GM12878 (cell line): ENCODE results near the gene BLOC1S6. TPM values are rescaled to one million over a fixed set of nuclear protein-coding genes. Genes with fewer than 3 reads are reported as not detected.

ENCODE experiments used
- ATAC-seq: fragments of 200-7000 bp; cut with Tn5 transposase; 3 replicates; pipeline ENCODE4 v1.9.1; 2020; ENCODE audit warnings: mild to moderate bottlenecking, moderate library complexity
- BruUV-seq: library from RNA; stranded (reverse); fragments of 400-500 nt; replicated peaks from 2 replicates; lab custom pipeline; 2021; lab: Mats Ljungman, UMichigan
- CTCF ChIA-PET: fragments of 300-600 bp; sonication (Branson Sonifier 250); formaldehyde crosslinking; extraction: SDS; loops from one replicate; lab custom pipeline; 2021; ENCODE audit warnings: inconsistent platforms; lab: Yijun Ruan, JAX
- POLR2A ChIA-PET: fragments of 350-600 bp; formaldehyde crosslinking; extraction: SDS; loops from one replicate; lab custom pipeline; 2021; ENCODE audit warnings: inconsistent platforms; lab: Charles Lee
- RAD21 ChIA-PET: fragments of 300-600 bp; sonication (Branson Sonifier 250); formaldehyde crosslinking; loops from one replicate; lab custom pipeline; 2023; ENCODE audit warnings: antibody characterized with exemption; ENCODE audit not compliant: unreplicated experiment; lab: Charles Lee
- SMC1A ChIA-PET: fragments of 300-600 bp; sonication (Branson Sonifier 250); formaldehyde crosslinking; loops from one replicate; lab custom pipeline; 2023; ENCODE audit not compliant: unreplicated experiment, uncharacterized antibody; lab: Charles Lee
- DNase-seq: peaks from one replicate; pipeline ENCODE4 v3.0.0-alpha.2; 2011; ENCODE audit warnings: low read depth, low spot score
- FAIRE-seq: peaks from 3 replicates; lab custom pipeline; 2011; peaks lifted over from hg19 to GRCh38; lab: Jason Lieb, UNC
- H2AFZ ChIP-seq: 2 replicates; pipeline ENCODE4 v1.6.0; 2011; ENCODE audit warnings: low read depth, low read length, control low read depth; ENCODE audit not compliant: control insufficient read depth
- H3K27ac ChIP-seq: 2 replicates; pipeline ENCODE4 v1.5.1; 2011; ENCODE audit warnings: control low read depth; ENCODE audit not compliant: control insufficient read depth, insufficient read depth
- H3K27me3 ChIP-seq, 2 experiments: replicated peaks in 1 of 2; 2 replicates each; pipeline versions ENCODE4 v1.6.0 to v1.6.1; 2011; ENCODE audit warnings: low read length in 1 of 2; ENCODE audit not compliant: control insufficient read depth in 2 of 2, insufficient read depth in 2 of 2
- H3K36me3 ChIP-seq, 2 experiments: 2 replicates each; pipeline ENCODE4 v1.5.1; 2011; ENCODE audit warnings: low read length in 1 of 2; ENCODE audit not compliant: control insufficient read depth in 2 of 2, insufficient read depth in 2 of 2
- H3K4me1 ChIP-seq: 2 replicates; pipeline ENCODE4 v1.6.1; 2011; ENCODE audit warnings: mild to moderate bottlenecking, low read length, moderate library complexity, mixed read lengths; ENCODE audit not compliant: control insufficient read depth, insufficient read depth
- H3K4me2 ChIP-seq: 2 replicates; pipeline ENCODE4 v1.6.0; 2011; ENCODE audit warnings: control low read depth; ENCODE audit not compliant: control insufficient read depth, insufficient read depth
- H3K4me3 ChIP-seq: fragments of 200-600 bp; sonication (generic); 2 replicates; pipeline ENCODE4 v1.5.1; 2016
- H3K79me2 ChIP-seq: 2 replicates; pipeline ENCODE4 v1.6.0; 2011; ENCODE audit warnings: low read length; ENCODE audit not compliant: control insufficient read depth, insufficient read depth
- H3K9ac ChIP-seq: 2 replicates; pipeline ENCODE4 v1.8.0; 2011; ENCODE audit warnings: low read length, control low read depth, mixed read lengths; ENCODE audit not compliant: control insufficient read depth, insufficient read depth
- H3K9me3 ChIP-seq: replicated peaks from 3 replicates; pipeline ENCODE4 v1.5.1; 2011; ENCODE audit warnings: mild to moderate bottlenecking, low read length; ENCODE audit not compliant: control insufficient read depth, insufficient read depth
- H4K20me1 ChIP-seq: 2 replicates; pipeline ENCODE4 v1.6.0; 2011; ENCODE audit not compliant: control insufficient read depth, insufficient read depth
- ATF3 ChIP-seq: IDR thresholded peaks from 2 replicates; pipeline ENCODE4 v1.6.1; 2011; ENCODE audit warnings: low read depth, mild to moderate bottlenecking, low read length, moderate library complexity, borderline replicate concordance; ENCODE audit errors: extremely low read depth
- BRCA1 ChIP-seq: IDR thresholded peaks from 2 replicates; pipeline ENCODE4 v1.6.1; 2011; ENCODE audit warnings: low read depth, low read length, improper control_type of control experiment
- EGR1 ChIP-seq, 2 experiments: IDR thresholded peaks; 1 replicate in 1 of 2; 2 replicates in 1 of 2; pipeline ENCODE4 v1.6.1; 2011 to 2012; ENCODE audit warnings: low read depth in 2 of 2, low read length in 2 of 2, borderline replicate concordance in 1 of 2, mild to moderate bottlenecking in 1 of 2, moderate library complexity in 1 of 2
- HDGF ChIP-seq: fragments of 450-650 bp; IDR thresholded peaks from 2 replicates; pipeline ENCODE4 v1.6.1; 2016; ENCODE audit warnings: antibody characterized with exemption
- NFYB ChIP-seq: IDR thresholded peaks from 2 replicates; pipeline ENCODE4 v1.6.1; 2011; ENCODE audit warnings: low read depth, mild to moderate bottlenecking, low read length, improper control_type of control experiment, moderate library complexity; ENCODE audit not compliant: insufficient read depth
- SIN3A ChIP-seq: IDR thresholded peaks from 2 replicates; pipeline ENCODE4 v1.6.1; 2012; ENCODE audit warnings: low read depth, low read length, improper control_type of control experiment
- SRF ChIP-seq, 2 experiments: IDR thresholded peaks; 2 replicates each; pipeline ENCODE4 v1.6.1; 2011; ENCODE audit warnings: low read depth in 2 of 2, low read length in 2 of 2, mild to moderate bottlenecking in 1 of 2, moderate library complexity in 1 of 2
- SUZ12 ChIP-seq: fragments of 200-600 bp; sonication (generic); IDR thresholded peaks from one replicate; pipeline ENCODE4 v1.6.1; 2018; ENCODE audit warnings: antibody characterized with exemption, mild to moderate bottlenecking; ENCODE audit not compliant: unreplicated experiment
- ZNF217 ChIP-seq: fragments of 450-650 bp; IDR thresholded peaks from 2 replicates; pipeline ENCODE4 v1.6.1; 2017; ENCODE audit warnings: antibody characterized with exemption, mild to moderate bottlenecking
- WGBS: methylation state at CpG from one replicate; pipeline ENCODE4 v1.1.6; 2016; ENCODE audit warnings: low lambda C conversion rate; ENCODE audit not compliant: insufficient replicate concordance, insufficient coverage; ENCODE audit errors: missing lambda C conversion rate; 5-methylcytosine and 5-hydroxymethylcytosine counted together
- in situ Hi-C: fragments of 300-500 bp; cut with MboI; formaldehyde crosslinking; loops from 9 replicates; pipeline ENCODE4 v1.14.3; 2018; ENCODE audit warnings: mixed read lengths
- intact Hi-C: fragments of 100-400 bp; cut with micrococcal nuclease; formaldehyde crosslinking; loops from one replicate; pipeline ENCODE4 v1.14.2; 2022; ENCODE audit not compliant: unreplicated experiment
- polyA plus RNA-seq, 11 experiments: library from polyadenylated mRNA; depleted of rRNA in 4 of 11; unstranded in 6 of 11; stranded (reverse) in 5 of 11; fragments of >200 nt; fragmentation: Nextera tagmentation in 4 of 11; fragmentation: Illumina TruSeq in 1 of 11; extraction: Ambion mirVana in 4 of 11; extraction: Trizol in 1 of 11; gene quantifications; 1 replicate in 1 of 11; 2 replicates in 10 of 11; pipeline versions ENCODE4 v1.2.1 to v1.2.3, GENCODE V29; 2011 to 2016; ENCODE audit warnings: inconsistent platforms in 2 of 11, missing spikeins in 2 of 11, low read depth in 1 of 11
- small RNA-seq: library from RNA; depleted of rRNA; stranded (forward); fragments of <200 nt; gene quantifications from one replicate; pipeline ENCODE3, GENCODE V24; 2014
- total RNA-seq, 4 experiments: library from RNA; depleted of rRNA in 3 of 4; stranded (reverse); fragments of >200 nt in 3 of 4; fragmentation: Illumina TruSeq in 1 of 4; extraction: Trizol in 1 of 4; gene quantifications; 2 replicates each; pipeline versions ENCODE4 v1.2.1 to v1.2.3, GENCODE V29; 2013 to 2021
- TF ChIP-seq, protein P1 (sequence below): fragments of 450-650 bp; formaldehyde crosslinking; IDR thresholded peaks from 2 replicates; pipeline ENCODE4 v1.4.0; 2020; ENCODE audit warnings: mild to moderate bottlenecking, moderate library complexity

BLOC1S6 gene
- total and polyA plus RNA-seq, 10 of the 15 experiments (the other 5 are each of a cell fraction or from before 2014, with no cell fraction given): 13.5 to 48.8 (median 32.7) TPM

GRCh38 chr15:45657764-45658545, 70.8 kb downstream of the BLOC1S6 start:
- TF ChIP-seq HDGF (no peak), EGR1 (IDR thresholded peaks at IDR 0.05; ENCODE audit: borderline replicate concordance in 1 of 2, low read depth in 2 of 2, low read length in 2 of 2) (no peak), SRF (IDR thresholded peaks at IDR 0.05; ENCODE audit: low read depth in 2 of 2, low read length in 2 of 2) (no peak), SUZ12 (no peak), NFYB (no peak), BRCA1 (no peak), ATF3 (no peak), SIN3A (no peak), ZNF217 (no peak)
- TF ChIP-seq, protein P1, sequence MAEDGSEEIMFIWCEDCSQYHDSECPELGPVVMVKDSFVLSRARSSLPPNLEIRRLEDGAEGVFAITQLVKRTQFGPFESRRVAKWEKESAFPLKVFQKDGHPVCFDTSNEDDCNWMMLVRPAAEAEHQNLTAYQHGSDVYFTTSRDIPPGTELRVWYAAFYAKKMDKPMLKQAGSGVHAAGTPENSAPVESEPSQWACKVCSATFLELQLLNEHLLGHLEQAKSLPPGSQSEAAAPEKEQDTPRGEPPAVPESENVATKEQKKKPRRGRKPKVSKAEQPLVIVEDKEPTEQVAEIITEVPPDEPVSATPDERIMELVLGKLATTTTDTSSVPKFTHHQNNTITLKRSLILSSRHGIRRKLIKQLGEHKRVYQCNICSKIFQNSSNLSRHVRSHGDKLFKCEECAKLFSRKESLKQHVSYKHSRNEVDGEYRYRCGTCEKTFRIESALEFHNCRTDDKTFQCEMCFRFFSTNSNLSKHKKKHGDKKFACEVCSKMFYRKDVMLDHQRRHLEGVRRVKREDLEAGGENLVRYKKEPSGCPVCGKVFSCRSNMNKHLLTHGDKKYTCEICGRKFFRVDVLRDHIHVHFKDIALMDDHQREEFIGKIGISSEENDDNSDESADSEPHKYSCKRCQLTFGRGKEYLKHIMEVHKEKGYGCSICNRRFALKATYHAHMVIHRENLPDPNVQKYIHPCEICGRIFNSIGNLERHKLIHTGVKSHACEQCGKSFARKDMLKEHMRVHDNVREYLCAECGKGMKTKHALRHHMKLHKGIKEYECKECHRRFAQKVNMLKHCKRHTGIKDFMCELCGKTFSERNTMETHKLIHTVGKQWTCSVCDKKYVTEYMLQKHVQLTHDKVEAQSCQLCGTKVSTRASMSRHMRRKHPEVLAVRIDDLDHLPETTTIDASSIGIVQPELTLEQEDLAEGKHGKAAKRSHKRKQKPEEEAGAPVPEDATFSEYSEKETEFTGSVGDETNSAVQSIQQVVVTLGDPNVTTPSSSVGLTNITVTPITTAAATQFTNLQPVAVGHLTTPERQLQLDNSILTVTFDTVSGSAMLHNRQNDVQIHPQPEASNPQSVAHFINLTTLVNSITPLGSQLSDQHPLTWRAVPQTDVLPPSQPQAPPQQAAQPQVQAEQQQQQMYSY (CRISPR knock-in tag): no peak
- no peaks in the 10 kb centered on the region for H4K20me1 ChIP-seq
- POLR2A ChIA-PET: no interaction called here
- RAD21 ChIA-PET: no interaction called here
- BruUV-seq: no TSS peak
- H3K36me3 ChIP-seq: peaks cover 2% of the 10 kb centered on the region in 2 experiments; a peak in 2 of 4 replicates
- no peaks in the 10 kb centered on the region for H3K27me3 ChIP-seq
- no peak overlapping the region for H3K27ac ChIP-seq
- intact Hi-C loops (no loop called here), in situ Hi-C loops (no loop called here)
- no peak for FAIRE-seq
- H3K9ac ChIP-seq: no peak overlapping the region
- DNase-seq: no peak
- no peaks in the 10 kb centered on the region for H3K9me3 ChIP-seq
- no peak overlapping the region for H3K4me2 ChIP-seq
- CTCF ChIA-PET: interaction anchor here (2.6 kb wide), 1 partner anchor 47 kb away, joined by 7 read pairs; no protein-coding TSS in a partner anchor
- no peak for ATAC-seq
- H3K79me2 ChIP-seq: no peaks in the 10 kb centered on the region; the same call in 1 of the 2 replicates
- H3K4me1 ChIP-seq: no peaks in the 10 kb centered on the region
- no peak overlapping the region for H3K4me3 ChIP-seq
- SMC1A ChIA-PET: no interaction called here
- WGBS: 78% methylated on average over 8 of the region's 8 CpGs
- no peak overlapping the region for H2AFZ ChIP-seq

Small RNAs within 50 kb of the gene (small RNA-seq; reads per million reads assigned to genes)
- gene DPPA5P2 (not detected), gene RF00019 (not detected)

Other genes with a start within 250 kb of the BLOC1S6 start
- gene GATM, start 208.8 kb upstream of the BLOC1S6 start, total RNA-seq (2014; rRNA removed): 71.2 and 75.6 TPM in 2 replicates
- 39.2 and 41.3 TPM in 2 replicates for gene GATM, start 208.8 kb upstream of the BLOC1S6 start, total RNA-seq (2014; rRNA removed; fragmentation: Illumina TruSeq; extraction: Trizol)
- gene GATM, start 208.8 kb upstream of the BLOC1S6 start, total RNA-seq (2021): 37.1 and 42.5 TPM in 2 replicates
- gene GATM, start 208.8 kb upstream of the BLOC1S6 start, polyA plus RNA-seq (2011; rRNA removed): 83.1 and 89.9 TPM in 2 replicates
- gene GATM, start 208.8 kb upstream of the BLOC1S6 start, polyA plus RNA-seq (2014; fragmentation: Illumina TruSeq; extraction: Trizol): 50.8 and 60.7 TPM in 2 replicates
- 10 to 100 TPM; 11.7 to 17.6 TPM for gene GATM, start 208.8 kb upstream of the BLOC1S6 start, polyA plus RNA-seq (2014; fragmentation: Nextera tagmentation; extraction: Ambion mirVana)
- 63.8 and 65.6 TPM in 2 replicates for gene GATM, start 208.8 kb upstream of the BLOC1S6 start, polyA plus RNA-seq (2014; rRNA removed)
- gene GATM, start 208.8 kb upstream of the BLOC1S6 start, polyA plus RNA-seq (2016; fragmentation: Nextera tagmentation; extraction: Ambion mirVana): 10 to 100 TPM; 22.8 to 23.1 TPM
- 0.17 and 0.22 TPM in 2 replicates for gene SLC30A4, start 64.6 kb upstream of the BLOC1S6 start, total RNA-seq (2014; rRNA removed)
- 0.28 and 0.31 TPM in 2 replicates for gene SLC30A4, start 64.6 kb upstream of the BLOC1S6 start, total RNA-seq (2014; rRNA removed; fragmentation: Illumina TruSeq; extraction: Trizol)
- gene SLC30A4, start 64.6 kb upstream of the BLOC1S6 start, total RNA-seq (2021): 0.26 and 0.29 TPM in 2 replicates
- 0.06 and 0.07 TPM in 2 replicates for gene SLC30A4, start 64.6 kb upstream of the BLOC1S6 start, polyA plus RNA-seq (2011; rRNA removed)
- gene SLC30A4, start 64.6 kb upstream of the BLOC1S6 start, polyA plus RNA-seq (2014; fragmentation: Illumina TruSeq; extraction: Trizol): 0.18 and 0.41 TPM in 2 replicates
- under 1 TPM; 0.16 to 0.29 TPM for gene SLC30A4, start 64.6 kb upstream of the BLOC1S6 start, polyA plus RNA-seq (2014; fragmentation: Nextera tagmentation; extraction: Ambion mirVana)
- gene SLC30A4, start 64.6 kb upstream of the BLOC1S6 start, polyA plus RNA-seq (2014; rRNA removed): 0.06 and 0.23 TPM in 2 replicates
- gene SLC30A4, start 64.6 kb upstream of the BLOC1S6 start, polyA plus RNA-seq (2016; fragmentation: Nextera tagmentation; extraction: Ambion mirVana): under 1 TPM; 0.05 to 0.23 TPM
- gene SQOR, start 47.6 kb downstream of the BLOC1S6 start, total RNA-seq (2014; rRNA removed): 46.8 and 64.1 TPM in 2 replicates
- gene SQOR, start 47.6 kb downstream of the BLOC1S6 start, total RNA-seq (2014; rRNA removed; fragmentation: Illumina TruSeq; extraction: Trizol): 44.0 and 46.0 TPM in 2 replicates
- gene SQOR, start 47.6 kb downstream of the BLOC1S6 start, total RNA-seq (2021): 34.4 and 39.9 TPM in 2 replicates
- 74.7 and 83.8 TPM in 2 replicates for gene SQOR, start 47.6 kb downstream of the BLOC1S6 start, polyA plus RNA-seq (2011; rRNA removed)
- gene SQOR, start 47.6 kb downstream of the BLOC1S6 start, polyA plus RNA-seq (2014; fragmentation: Illumina TruSeq; extraction: Trizol): 44.4 and 47.2 TPM in 2 replicates
- 10 to 100 TPM; 14.5 to 25.6 TPM for gene SQOR, start 47.6 kb downstream of the BLOC1S6 start, polyA plus RNA-seq (2014; fragmentation: Nextera tagmentation; extraction: Ambion mirVana)
- 34.6 and 39.5 TPM in 2 replicates for gene SQOR, start 47.6 kb downstream of the BLOC1S6 start, polyA plus RNA-seq (2014; rRNA removed)
- gene SQOR, start 47.6 kb downstream of the BLOC1S6 start, polyA plus RNA-seq (2016; fragmentation: Nextera tagmentation; extraction: Ambion mirVana): 10 to 100 TPM; 59.1 to 61.9 TPM